ENCODE measurements around the gene HOXC5.

Gene HOXC5

DNA sequence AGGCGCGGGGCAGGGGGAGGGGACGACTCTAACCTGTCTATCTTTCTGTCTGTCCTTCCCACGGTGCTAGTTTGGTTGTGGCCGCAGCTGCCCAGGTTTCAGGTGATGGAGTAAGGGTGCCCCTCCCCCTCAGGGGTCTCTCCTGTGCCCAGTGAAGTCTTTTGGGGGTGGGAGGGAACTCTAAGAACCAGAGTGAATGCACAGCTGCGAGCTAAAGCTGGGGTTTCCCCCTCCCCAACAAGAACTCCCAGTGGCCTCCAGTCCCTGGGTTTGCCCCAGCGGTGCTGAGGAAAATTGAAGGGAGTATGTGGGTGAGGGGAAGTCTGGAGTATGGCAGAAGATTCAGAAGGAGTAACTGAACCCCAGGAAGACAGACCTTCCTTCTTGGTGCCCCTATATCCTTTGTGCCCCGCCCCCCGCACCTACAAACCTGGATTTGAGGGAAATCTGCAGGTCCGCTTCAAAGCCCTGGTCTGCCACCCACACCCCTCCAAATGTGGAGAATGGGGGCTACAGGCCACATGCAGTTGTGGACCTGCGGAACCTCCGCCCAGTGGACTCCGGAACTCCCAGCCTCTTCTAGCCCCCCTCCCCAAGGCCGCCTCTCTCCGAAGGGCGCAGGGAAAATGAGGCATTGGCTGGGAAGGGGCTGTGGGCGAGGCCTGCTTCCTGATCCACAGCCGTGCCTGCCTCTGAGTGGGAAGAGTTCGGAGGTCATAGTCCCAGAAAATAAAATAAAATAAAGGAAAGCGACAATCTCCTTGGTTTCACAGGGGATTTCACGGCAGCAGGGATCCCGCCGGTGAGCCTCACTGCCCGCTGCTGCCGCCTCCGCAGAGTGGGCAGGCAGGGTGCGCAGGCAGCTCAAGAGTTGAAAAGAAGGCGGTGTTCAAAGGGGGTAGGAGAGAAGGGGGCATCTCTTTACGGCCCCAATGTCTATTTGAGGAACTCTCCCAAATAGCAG is 36.3 kb upstream of the HOXC5 start:
- DNase-seq, result no peak

DNA sequence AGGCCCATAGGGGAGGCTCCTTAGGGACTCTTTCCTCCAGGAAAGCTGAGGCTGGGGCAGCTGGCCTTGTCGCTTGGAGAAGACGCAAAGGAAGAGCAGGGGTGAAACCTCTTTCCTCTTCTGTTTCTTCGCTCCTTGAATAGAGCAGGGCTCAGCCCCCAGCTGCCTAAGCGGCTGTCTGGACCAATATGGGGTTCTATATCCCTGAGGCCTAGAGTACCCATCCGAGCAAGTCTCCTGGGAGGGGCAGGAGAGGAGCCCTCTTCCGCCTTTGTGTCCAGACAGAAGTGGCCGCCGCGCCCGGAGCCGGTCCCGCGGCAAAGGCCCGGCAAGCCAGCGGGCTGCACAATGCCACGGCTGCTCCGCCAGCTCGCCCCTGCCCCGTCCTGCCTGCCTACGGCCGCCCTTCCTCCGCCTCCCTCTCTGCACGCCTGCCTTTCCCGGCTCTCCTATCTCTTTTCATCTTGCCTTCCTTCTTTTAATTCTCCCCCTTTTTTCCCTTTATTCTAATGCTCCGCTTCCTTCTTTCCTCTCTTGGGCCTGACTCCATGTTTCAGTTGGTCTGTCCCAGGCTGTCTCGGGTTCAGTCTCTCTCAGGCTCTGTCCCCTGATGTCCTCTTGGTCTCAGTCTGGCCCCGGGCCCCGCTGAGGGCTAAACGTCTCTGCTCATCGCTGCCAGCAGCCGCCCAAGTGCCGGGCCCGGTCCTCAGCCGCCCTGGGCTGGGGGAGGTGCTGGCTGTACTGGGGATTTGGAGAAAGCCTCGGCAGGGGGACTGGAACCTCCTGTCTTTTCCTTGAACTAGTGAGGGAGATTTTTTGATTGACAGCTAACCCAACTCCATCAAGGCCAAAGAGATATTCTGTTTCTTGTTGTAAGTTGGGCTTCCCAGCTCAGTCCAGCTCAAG is 35.4 kb upstream of the HOXC5 start:
- no peak for DNase-seq

DNA sequence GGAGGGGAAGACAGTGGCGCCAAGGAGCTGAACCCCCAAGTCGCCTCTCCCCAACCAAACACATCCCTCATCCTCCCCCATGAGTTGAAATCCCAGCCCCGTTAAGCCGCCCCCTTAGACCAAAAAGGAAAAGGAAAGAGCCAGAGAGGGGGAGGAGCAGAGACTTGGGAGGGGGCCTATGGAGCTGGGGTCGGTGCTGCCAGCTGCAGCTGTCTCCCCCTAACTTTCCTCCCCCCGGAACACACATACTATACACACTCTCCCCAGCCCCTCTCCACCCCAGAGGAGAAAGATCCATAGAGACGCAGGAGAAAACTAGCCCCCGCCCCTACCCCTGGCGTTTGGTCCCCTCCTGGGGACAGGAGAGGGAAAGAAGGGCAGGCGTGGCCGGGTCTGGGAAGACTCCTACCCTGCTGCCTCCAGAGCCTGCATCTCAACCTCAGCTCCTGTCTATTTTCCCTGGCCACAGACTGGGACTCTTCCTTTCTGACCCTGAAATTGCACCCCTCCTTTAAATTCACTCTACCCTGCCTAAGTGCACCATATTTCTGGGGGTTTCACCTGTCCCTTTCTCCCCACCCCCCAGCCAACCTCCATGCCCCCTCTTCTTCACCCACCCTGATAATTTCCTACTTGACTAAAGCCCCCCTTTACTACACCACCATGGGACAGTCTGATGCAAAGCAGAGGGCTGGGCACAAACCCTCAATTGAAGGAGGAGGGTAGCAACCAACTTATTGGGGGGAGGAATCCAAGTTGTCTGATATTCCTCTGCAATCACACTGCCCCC is 34.5 kb upstream of the HOXC5 start:
- no peak for DNase-seq

DNA sequence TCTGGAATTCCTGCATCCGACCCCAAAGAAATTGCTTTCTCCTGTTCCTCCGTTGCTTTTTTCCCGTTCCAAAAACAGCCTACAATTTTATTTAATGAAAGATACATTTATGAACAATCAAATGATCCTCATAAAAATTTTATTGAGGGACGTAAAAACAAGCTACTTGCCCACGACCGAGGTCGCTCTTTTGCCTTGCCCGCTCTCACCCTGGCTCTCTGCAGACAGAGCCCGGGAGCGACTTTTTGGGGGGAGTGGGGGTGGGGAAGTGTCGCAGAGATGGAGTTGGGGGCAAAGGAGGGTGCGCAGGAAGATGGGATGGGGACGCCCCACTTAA is 34.0 kb upstream of the HOXC5 start:
- DNase-seq, result no peak

DNA sequence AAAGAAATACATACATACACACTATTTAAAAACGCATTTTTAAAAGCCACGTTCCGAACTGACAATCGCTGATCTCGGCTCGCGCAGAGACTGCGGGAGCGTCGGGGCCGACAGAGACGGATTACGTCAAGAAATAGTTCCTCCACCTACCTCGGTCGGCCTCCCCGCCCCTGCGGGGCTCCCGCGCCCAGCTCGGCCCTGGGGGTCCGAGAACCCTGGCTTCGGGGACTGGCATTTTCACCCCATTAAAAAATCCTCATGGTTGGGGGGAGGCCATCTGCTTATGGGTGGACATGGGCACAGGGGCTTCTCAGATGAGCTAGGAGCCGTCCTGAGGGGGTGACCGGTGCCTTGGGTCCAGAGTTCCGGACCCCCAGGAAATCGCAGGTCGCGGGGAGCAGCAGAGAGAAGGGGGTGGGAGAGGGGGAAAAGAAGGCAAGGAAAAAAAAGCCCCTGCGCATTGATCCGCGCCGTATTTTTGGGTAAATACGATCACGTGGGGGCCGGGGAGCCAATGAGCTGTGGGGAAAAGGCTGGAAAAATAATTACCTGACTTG is 33.2 kb upstream of the HOXC5 start:
- peak; percentile 17 for DNase-seq

DNA sequence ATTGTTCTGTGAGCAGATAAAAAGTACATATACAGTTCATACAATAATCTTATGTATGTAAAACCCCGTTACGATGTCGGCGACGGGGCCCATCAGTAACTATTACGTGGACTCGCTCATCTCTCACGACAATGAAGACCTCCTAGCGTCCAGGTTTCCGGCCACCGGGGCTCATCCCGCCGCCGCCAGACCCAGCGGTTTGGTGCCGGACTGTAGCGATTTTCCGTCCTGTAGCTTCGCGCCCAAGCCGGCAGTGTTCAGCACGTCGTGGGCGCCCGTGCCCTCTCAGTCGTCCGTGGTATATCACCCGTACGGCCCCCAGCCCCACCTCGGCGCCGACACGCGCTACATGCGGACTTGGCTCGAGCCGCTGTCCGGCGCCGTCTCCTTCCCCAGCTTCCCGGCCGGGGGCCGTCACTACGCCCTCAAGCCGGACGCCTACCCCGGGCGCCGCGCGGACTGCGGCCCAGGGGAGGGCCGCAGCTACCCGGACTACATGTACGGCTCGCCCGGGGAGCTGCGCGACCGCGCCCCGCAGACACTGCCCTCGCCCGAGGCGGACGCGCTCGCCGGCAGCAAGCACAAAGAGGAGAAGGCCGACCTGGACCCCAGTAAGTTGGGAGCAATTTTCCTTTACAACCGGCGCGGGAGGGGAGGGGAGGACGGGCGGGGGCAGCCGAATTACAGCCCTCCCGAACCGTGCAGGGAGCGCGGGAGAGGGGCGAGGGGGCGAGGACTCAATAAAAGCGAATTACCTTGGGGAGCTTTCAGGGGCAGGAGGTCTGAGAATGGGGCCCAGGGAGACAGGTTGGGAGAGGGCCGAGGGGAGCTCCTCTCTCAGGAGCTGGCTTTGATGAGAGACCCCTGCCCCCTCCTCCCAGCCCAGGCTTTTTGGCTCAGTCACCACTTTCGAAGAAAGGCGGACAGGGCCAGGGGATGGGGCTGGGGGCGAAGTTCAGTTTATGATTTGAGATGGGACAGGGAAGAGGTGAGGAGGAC is 32.4 kb upstream of the HOXC5 start, which contains the start of gene HOXC9:
HOXC9 (plus strand) TSS at position 46 of the 999 bp plus-strand sequence; CDS start at position 74, 28 bp downstream.
- no peak for DNase-seq

DNA sequence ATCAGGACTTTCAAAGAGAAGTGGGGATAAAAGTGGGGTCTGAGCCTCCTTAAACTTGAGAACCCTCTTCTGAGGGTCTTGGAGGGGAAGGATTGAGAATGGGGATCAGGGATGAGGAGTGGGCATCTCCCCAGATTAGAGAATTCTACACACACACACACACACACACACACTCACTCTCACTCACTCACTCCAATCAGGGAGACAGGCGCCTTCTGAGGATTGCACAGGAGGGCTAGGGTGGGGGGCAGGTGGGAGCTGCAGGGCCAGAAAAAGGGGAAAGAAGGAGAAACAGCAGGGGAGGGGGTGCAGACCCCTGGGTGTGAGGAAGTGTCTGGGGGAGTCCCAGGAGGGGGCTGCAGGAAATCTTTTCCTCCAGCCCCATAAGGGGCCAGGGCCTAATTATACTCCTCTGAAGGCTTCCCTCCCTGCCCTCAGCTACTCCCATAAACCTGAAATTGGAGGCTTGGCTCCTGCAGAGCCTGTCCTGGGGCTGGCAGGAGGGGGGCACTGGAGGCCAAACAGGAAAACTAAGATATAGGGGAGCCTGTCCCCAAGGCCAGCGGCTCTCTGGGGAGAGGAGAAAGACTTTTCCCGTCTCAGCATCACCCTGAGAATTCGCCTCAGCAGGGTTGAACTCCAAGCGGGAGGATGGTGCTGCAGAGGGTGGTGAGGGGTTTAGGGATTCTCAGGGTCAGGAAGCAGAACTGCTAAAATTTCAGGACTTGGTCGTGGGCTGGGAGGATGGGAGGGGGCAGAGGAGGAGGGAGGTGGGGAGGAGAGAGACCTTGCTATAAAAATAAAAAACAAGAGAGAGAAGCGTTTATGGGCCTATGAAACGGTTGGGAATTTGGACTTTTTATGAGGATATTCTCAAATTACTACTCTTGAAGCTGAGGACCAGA is 31.3 kb upstream of the HOXC5 start:
- no peak for DNase-seq

DNA sequence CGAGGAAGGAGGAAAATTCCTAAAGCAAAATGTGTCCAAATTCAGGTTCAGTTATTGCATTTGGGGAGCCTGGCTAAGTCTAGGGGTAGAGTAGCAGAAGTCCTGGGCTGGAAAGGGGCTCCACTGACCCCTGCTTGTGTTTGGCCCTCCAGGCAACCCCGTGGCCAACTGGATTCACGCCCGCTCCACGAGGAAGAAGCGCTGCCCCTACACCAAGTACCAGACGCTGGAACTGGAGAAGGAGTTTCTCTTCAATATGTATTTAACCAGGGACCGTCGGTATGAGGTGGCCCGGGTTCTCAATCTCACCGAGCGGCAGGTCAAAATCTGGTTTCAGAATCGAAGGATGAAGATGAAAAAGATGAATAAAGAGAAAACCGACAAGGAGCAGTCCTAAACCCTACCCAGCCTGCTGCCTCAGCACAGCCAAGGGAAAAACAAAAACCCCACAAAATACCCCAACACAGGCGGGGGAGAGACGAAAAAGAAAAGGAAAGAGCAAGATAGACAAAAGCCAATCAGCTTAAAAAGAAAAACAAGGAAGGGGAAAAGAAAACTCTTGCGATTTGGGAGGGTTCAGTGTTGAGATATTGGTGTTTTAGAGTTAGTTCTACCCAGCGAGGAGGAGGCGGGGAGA is 30.5 kb upstream of the HOXC5 start:
- no peak for DNase-seq

DNA sequence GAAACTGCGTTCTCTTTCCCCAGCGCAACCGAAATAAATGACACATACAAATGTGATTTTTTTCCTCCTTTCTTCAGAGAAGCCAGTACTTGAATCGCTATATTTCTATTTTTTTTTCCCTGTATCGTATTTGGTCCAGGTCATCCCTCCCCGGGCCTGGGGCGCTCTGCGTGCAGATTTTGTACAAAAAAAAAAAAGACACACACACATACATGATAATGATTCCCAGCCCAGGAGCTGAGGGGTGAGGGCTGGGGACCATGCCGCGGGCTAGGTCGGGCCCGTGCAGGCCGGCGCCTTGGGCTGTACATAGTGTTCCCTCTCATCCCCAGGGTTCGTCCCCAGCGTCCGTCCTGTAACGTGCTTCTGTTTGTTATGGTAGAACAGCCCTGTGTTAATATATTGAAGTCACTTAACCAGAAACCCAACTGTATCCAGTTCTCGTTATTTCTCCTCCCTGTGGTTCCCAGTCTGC is 29.9 kb upstream of the HOXC5 start:
- no peak for DNase-seq

DNA sequence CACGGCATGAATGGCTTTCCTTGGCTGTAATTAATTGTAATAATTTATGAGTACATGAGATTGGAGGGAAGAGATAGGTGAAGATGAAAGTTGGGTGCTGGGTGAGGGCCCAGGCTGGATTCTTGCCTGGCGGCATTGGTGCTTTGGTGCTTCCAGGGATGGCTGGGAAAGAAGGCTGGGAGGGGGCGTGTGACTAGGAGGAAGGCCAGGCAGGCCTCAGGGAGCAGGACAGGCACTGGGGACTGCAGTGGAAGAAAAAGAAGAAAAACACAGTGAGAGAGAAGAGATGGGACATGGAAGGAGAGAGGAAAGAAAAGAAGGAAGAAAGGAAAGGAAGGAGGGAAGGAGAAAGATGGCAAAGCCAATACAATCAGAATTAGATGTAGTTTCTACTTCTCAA is 29.2 kb upstream of the HOXC5 start:
- no peak for DNase-seq

DNA sequence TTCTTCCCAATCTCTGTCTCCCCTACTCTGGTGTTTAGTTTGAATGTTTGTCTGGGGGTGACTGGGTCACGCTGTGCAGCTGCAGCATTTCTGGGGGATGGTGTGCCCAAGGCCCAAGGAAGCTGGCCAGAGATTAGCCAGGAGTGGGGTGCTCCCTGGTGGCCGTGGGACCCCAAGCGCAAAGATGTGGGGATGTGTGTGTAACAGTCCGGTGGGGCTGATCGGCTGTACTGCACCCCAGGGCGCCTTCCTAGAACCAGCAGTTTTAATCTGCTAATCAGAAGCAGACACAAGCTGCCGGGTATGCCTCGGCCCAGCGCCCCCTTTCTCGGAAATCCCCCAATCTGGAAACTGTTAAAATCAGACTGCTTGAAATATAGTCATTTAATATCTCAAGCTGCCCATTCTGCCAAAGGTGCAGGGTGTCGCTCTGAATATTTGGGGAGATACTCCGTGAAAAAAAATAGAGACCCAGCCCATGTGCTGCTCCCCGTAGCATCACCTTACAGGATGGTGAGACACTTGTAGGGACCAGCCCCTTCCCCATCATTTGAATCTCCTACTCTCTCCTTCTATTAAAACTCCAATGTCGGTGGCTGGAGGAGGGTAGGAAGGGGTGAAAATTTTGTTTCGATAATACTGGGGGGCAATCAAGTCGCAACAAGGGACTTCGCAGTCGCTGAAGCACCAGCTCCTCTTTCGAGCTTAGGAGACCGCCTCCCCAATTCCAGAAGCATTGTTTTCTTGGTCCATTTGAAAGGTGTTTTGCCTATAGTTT is 28.6 kb upstream of the HOXC5 start:
- DNase-seq, result no peak

DNA sequence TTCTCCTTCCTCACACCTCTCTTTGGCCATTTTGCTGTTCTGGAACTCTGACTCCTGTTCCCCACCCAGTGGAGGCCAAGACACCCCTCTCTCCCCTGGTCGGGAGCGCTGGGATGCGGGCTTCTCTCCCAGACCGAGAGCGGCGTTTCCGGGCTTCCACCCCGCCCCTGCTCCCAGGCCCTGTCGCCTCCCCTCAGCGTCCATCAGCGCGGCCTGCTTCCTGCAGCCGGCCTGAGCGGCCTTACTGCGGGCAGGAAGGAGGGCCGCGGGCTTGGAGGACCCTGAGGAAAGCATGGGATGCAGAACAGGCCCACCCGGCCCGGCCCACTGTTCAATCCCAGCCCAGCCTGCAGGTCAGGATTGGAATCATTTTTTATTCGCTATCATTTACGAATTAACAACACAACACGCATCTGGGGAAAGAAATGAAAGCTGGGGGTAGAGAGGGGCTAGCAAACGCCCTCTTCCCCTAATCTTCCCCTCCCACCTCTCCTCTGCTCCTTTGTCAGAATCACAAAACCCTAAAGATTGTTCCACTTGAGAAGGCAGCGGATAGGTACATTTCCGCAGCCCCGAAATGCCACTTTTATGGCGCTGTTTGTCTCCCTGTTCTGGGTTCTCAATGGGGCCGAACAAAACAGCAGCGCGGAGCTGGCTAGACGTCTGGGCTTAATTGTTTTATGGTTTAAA is 27.9 kb upstream of the HOXC5 start:
- DNase-seq, result no peak

DNA sequence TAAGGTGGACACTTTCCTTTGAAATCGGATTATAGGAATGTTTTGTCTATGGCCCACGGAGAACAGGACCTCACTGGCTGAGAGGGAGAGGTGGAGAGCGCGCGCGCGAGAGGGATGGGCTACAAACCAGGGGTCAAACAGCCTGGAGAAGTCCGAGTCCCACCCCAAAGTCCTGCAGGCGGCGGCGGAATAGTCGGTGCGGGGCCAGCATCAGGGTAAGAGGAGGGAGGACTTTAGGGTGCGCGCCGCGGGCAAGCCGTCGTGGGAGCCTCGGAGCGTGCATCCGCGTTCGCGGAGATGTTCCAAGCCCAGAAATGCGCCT is 27.4 kb upstream of the HOXC5 start:
- DNase-seq, result no peak

DNA sequence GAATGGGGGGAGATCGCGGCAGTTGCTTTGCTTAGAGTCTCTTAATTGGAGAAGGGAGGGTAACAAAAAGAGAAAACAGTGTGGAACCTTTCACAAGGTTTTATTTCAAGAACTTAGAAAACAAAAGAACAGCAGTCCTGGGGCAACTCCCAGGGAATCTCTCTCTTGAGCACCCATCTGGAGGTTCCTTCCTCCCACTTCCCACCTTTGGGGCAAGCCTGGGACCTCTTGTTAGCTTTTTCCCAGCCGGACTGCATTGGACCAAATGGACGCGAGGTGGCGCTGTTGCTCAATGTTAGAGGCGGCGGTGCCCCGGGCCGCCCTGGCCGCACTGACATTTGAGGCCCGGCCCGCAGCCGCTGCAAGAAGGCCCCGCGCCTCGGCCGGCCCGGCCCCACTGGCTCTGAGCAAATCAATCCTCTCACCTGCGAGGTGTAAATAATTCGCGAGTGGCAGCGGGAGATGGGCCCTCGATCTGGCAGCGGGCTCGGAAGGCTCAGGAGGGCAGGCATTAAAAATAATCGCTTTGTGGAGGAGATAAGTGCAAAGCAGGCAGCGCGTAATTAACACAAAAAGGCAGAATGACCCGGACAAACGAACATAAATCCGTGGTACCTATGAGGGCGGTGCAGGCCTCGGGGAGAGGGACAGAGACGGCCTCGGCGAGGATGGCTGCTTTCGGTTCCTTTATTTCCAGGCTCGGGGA is 26.8 kb upstream of the HOXC5 start:
- DNase-seq, result peak; percentile 63

DNA sequence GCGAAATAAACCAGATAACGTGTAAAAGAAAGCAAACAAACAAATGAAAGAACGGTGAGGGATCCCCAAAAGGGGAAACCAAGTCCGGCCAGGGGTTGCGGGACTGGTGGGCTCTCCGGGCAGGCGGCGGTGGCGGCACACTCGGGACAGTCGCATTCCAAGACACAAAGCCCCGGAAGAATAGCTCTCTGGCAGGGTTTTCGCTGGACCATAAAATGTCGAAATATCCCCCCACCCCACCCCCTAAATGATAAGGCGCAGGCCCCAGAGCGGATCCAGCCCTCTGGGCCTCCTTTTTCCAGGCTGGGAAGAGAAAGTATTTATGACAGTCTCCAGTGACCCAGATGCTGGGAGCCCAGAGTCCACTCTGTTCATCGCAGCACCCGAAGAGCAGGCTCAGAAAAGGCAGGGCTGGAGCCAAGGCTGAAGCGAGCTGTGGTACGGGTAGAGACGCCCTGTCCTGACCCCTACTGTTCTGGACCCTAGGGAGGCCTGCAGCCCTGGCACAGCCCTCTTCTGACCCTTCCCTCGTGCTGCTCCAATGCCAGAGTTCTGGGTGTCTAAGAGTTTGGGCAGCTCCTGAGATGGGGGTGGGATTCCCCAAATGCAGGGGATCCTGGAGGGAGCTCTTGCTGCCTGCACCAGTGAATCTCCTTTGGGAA is 26.2 kb upstream of the HOXC5 start:
- DNase-seq, result no peak

DNA sequence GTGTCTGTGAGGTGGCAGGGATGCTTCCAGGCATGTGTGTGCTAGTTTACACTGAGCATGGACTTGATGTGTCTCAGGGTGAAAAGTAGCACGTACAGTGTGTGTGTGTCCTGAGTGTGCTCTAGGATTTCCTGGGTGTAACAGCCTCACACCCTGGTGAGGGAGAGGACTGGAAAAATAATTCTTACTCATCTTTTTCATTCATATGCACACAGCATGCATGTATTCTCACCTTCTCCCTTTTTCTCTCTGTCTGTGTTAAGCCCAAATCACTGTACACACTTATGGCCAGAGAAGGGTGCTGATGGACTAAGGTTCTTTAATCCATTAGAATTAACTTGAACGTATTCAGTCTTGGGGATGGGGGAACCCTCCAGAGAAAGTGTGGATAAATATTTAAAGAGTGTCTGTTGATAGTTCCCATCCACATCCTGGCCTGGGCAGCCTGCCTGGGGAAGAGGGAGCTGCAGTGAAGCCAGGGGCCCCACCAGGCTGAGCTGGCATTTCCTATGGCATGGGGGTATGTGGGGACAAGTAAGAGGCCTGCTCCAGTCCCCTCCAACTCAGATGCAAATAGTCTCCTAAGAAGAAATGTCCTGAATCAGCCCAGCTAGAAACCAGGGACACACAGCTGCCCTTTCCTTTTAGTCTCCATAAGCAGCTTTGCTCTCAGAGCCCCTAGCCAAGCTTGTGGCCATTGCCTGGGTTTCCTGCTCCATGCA is 25.2 kb upstream of the HOXC5 start:
- DNase-seq, result no peak

DNA sequence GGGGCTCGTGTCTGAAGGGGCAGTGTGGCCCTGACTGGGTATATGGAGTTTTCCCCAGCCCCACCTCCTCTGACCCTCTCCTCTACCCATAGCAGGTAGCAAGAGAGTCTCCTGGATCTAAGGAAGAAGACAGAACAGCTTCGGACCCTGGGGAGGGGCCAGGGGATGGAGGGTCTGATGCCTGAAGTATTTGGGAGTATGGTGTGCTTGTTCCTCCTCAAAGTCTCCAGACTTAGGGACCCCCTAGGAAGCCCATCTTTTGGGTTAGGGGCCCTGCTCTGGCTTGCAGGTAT is 24.6 kb upstream of the HOXC5 start:
- no peak for DNase-seq

All from NCI-H1694 (cell line).